NOMO-1 (cell line): ENCODE results near the gene NUDT21.
"Not testable (repeated sequence)": the region's sequence is repeated elsewhere in the genome, so short reads cannot be mapped to it uniquely, and the experiment has no call there.

Source experiments
- DNase-seq, 2 experiments: peaks; one replicate each; lab custom pipeline; 2025; ENCODE audit not compliant: unreplicated experiment in 2 of 2; lab: John Stamatoyannopoulos, UW

The NUDT21 gene

DNA sequence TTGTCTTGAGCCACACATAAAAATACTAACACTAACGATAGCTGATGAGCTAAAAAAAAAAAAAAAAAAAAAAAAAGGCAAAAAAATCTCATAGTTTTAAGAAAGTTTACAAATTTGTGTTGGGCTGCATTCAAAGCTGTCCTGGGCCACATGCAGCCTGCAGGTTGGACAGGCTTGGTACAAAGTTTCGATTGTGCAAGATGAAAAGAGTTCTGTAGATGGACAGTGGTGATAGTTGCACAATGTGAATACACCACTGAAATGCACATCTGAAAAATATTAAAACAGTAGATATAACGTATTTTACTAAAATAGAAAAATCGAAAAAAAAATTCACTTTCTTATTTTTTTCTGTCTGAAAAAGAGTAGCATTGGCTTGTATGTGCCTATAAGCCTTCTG is 68.7 kb downstream of the NUDT21 start:
- no peak for DNase-seq

DNA sequence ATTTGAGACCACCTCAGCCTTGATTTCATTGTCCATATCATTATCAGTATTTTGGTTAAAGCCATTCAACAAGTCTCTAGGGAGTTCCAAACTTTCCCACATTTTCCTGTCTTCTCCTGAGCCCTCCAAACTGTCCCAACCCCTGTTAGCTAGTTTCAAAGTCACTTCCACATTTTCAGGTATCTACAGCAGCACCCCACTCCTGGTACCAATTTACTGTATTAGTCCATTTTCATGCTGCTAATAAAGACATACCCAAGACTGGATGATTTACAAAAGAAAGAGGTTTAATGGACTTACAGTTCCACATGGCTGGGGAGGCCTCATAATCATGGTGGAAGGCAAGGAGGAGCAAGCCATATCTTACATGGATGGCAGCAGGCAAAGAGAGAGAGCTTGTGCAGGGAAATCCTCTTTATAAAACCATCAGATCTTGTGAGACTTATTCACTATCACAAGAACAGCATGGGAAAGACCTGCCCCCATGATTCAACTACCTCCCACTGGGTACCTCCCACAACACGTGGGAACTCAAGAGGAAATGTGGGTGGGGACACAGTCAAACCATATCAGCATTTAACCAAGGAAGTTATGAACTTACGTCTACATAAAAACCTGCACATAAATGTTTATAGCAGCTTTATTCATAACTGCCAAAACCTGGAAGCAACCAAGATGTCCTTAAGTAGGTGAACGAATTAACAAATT is 70.2 kb downstream of the NUDT21 start:
- DNase-seq = not testable (repeated sequence)
